DMS153 treated with DMSO at 0.1 percent for 48 hours (cell line): ENCODE measurements around the gene RAB36.

Experiments
- DNase-seq: peaks from one replicate; lab custom pipeline; 2025; ENCODE audit not compliant: unreplicated experiment; lab: John Stamatoyannopoulos, UW

RAB36 gene

DNA sequence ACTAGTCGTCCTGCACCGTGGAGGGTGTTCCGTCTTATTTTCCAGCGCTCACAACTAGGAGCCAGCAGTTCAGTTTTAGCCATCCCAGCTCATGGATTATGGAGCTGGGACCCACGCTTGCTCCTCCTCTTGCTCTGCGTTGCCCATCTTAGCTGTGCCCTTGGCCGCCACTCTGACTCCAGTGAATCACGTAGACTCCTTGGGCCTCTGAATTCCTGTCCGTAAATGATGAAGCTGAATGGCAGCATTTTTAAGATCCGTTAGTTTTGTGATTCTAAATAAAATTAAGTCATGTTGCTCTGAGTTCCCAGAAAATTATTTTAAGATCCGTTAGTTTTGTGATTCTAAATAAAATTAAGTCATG, 58.8 kb downstream of the RAB36 start:
- DNase-seq, result no peak

DNA sequence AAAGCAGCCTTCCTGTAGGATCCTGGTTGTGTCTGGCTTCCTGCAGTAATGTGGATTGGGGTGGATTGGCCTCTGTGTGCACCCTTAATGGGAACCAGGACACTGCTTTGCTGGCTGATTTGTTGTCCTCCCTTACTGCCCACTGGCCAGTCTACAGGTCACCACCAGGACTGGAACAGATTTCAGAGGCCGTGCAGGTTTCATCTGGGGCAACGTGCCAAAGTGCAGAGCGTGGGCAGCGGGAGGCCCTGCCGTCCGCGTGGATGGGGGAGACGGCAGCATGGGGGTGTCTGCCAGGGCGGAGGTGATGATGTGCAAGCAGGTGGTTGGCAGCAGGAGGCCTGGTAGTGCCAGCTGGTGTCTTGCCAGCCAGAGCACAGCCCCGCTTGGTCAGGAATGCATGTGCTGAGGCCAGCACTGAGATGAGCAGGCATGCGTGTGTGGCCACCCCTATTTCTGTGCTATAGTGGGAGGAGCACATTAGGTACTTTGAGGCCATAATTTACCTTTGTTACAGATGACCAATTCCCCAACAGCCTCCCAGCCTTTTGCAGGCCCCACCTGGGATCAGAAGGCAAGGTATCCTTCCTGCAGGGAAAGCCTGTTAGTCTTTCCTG, 59.4 kb downstream of the RAB36 start:
- DNase-seq, result no peak

GRCh38 chr22:23205339-23206049, 60.2 kb downstream of the RAB36 start:
- DNase-seq, result no peak

- no peak for DNase-seq
These were observed 61.6 kb downstream of the RAB36 start for GRCh38 chr22:23206915-23207314.

DNA sequence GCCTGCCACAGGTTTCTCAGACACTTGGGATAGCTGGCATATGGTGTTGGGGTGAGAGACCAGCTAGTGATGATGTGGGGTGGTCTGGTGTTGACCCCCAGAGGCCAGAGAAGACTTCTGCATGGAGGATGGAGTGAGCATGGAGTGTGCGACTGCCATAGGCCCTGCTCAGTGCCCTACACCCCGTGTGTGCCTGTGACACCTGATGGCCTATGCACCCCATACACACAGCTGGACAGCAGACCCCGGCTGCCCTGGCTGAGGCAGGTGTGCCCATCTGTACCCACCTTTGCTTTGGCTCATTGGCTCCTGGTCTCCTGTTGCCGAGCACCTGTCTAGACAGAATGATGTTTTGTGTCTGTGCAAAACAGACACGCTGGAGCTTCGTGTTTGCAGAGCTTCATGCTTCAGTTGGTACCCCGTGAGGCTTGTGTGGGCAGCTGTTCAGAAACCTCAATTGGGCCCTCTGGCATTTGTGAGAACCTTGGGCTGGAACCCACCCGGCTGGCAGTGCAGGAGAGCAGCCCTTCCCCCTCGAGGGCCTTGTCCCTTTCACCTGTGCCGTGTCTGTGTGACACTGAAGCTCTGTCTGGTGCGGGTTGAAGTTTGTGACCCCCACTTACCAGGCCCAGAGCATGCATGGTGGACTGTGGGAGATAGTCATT, 62.6 kb downstream of the RAB36 start:
- peak; percentile 40 for DNase-seq

DNA sequence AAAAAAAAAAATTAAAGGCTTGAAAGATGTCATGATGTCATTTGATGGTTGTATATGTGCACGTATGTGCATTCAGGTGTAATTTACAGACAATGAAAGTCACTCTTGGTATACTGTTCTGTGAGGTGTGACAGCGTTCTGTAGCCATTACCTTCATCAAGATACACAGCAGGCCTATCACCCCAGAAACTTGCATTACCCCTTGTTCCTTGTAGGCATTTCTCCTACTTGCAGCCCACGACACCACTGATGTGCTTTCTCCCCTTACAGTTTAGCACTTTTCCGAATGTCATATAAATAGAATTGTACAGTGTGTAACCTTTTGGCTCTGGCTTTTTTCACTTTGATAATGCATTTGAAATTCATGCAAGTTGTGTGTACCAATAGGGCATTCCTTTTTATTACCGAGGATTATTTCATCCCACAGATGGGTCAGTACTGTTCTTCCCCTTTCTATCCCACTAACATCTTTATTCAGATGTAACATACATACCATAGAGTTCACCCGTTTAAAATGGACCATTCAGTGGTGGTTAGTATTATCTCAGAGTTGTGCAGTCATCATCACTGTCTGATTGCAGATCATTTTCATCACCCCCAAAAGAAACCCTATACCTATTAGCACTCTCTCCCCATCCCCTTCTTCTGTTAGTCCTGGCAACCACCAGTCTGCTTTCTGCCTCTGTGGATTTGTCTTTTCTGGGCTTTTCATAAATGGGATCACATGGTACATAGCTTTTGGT, 65.3 kb downstream of the RAB36 start:
- DNase-seq, result no peak

DNA sequence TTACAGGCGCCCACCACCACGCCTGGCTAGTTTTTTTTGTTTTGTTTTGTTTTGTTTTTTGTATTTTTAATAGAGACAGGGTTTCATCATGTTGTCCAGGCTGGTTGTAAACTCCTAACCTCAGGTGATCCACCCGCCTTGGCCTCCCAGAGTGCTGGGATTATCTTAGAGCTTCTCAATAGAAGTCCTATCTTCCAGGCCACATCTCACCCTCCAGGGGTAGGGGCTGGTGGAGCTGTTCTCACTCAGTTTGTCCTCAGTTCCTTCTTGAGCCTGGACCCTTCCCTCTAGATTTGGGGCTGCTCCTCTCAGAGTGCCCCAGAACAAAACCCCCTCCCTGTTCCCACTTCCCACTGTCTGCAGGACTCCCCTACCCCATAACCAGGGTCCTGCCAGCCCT, 66.3 kb downstream of the RAB36 start:
- no peak for DNase-seq

DNA sequence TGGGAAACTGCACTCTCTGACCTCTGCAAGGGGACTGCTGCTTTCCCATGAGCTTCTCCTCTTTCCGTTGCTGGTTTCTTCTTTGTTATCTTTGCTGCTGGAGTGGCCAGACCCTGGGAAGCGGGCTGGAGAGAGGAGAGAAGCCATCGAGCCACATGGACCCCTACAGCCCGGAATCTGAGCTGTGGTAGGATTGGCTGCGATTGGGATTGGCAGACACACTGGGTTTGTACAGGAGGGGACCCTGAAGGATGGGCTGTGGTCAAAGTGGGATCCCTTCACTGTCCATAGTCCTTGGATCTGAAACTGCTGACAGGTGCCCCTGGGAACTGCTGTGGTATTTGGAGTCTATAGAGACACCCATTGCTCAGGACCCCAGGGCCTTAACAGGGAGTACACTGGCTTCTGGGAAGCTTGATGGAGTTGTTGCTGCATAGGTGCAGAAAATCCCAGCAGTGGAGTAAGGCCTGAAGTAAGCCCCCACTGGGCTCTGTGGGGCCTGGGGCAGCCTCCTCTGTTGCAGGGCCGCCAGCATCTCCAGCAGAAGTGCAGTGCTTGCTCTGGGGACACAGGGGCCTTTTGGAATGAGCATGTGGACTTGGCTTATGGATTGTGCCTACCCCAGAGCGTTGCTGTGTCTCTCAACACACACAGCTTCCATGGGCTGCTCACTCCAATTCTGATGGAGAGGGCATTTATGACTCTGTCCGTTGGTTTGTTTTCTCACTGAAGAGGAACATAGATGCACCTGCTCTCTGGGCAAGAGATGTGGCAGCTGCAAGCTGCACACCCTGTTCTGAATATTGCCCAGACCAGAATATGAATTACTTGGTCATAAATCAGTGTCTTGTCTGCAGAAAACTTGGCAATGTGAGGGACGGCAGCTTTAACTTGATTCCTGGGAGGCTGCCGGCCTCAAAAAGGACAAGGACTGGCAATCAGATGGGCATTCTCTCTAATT, 67.1 kb downstream of the RAB36 start:
- peak; percentile 73 for DNase-seq

DNA sequence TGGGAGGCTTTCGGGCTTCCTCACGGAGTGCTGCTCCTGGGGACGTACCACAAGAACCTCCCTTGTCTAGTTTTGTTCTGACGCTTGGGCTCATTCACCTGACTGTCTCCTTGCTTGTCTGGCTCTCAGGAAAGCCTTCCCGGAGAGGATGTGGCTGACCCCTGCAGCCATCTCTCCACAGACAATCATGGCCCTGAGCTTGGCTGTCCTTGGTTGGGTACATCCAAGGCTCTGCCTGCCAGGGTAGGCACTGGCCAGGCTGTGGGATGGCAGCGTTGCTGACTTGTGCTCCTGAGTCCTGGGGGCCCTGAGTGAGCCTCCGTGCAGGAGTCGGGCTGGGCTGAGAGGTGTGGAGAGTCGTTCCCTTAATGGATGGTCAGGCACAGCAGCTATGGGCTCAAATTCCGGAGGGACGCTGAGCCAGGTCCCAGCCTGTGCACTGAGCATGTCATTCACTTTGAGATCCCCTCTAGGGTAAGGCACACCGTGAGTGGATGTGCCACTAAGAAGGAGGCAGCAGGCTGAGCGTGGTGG, 67.8 kb downstream of the RAB36 start:
- no peak for DNase-seq

DNA sequence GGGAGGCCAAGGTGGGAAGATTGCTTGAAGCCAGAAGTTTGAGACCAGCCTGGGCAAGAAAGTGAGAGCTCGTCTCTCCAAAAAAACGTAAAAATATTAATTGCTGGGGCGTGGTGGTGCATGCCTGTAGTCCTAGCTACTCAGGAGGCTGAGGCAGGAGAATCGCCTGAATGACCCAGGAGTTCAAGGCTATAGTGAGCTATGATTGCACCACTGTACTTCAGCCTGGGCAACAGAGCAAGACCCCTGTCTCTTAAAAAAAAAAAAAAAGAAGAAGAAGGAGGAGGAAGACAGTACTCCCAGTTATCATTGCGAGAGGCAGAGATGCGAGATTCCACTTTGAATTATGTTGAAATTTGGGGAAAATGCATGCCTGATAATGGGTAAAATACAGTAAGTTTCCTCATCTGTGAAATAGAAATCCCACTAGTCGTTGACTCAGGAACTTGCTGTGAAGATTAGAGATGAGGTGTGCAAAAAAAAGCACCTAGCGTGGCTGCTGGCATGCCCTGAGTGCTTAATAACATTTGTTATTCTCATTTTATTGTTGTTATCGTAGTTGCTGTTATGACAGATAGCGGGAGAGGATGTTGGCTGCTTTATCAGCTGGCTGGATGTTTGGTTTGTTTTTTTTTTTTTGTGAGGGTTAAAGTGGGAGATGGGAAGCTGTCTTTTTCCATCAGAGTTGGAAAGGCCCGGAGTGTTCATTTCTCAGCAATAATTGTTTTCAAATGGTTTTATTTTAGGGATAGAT, 68.5 kb downstream of the RAB36 start:
- DNase-seq, result no peak
